ENCODE measurements around the gene GALNT18. TPM values are rescaled to one million over a fixed set of nuclear protein-coding genes. Genes with fewer than 3 reads are reported as not detected.

Gene GALNT18
- total RNA-seq, 1 donor from 2014 or later, result 0.53 TPM

DNA sequence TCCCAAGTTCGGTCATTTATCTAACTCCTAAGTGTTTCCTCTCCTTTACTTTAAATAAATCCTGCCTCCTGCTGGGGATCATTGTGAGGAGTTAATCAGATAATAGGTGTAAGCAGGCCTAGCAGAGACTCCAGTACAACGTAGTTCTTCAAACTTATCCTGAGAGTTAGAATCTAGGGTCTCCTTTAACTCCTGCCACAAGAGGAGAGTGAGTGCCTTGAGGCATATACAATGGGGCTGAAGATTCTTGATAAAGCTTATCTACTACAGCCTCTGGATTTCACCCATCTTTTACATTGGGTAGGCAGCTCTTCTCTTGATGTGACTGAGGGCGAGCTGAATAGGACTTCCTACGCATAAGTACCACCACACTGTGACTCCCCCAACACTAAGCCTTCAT is 3.1 kb upstream of the GALNT18 start:
- no peak for DNase-seq (ENCODE audit: low read depth, low spot score)

DNA sequence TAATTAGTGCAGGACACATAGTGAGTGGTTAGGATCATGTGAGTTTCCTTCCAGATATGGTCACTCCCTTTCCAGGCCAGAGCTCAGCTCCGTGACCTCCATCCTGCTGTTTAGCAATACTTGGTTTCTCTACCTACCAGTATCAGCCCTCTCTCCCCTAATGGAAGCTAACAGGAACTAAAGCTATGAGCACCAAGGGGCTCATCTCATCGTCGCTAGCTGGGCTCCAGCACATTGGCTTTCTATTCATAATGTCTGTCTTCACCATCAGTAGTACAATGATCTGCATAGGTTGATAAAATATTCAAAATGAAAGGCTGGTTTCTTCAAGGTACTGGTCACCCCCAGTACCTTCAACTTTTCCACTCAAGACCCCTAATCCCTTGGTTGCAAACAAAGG is 2.4 kb upstream of the GALNT18 start:
- no peak for DNase-seq (ENCODE audit: low read depth, low spot score)

DNA sequence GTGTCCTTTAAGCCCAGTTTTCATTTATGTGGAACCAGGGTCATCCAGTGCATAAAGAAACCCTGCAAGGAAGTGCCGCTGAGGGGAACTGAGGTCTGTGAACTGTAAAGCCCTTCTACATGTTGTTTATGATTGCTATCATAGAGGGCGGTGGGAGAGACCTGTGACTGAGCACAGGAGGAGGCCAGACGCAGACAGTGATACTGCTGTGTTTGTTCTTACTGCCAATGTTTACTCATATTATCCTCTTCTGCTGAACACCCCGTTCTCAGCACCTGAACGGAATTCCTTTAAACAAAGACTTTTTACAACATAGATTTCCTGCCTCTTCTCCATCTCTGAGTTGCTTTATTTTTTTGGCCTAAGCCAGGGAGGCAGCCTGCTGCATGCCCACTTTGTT is 967 bp upstream of the GALNT18 start:
- no peak for DNase-seq (ENCODE audit: low read depth, low spot score)

DNA sequence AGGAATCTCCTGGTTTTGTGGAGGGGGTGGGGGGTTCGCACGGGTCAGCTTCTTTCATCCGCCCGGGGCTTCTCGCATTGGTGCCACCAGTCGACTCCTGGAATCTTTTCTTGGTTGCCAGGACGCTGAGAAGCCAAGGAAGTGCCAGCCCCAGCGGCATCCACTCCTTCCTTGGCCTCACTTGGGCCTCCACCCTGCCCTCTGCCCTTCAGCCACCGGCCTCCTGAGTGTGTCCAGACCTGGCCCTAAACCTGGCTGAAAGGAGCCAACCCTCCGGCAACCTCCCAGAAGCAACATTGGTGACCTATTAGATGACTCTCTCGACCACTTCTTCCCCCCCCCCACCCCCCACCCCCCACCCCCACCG is 518 bp upstream of the GALNT18 start:
- DNase-seq (ENCODE audit: low read depth, low spot score), result no peak

DNA sequence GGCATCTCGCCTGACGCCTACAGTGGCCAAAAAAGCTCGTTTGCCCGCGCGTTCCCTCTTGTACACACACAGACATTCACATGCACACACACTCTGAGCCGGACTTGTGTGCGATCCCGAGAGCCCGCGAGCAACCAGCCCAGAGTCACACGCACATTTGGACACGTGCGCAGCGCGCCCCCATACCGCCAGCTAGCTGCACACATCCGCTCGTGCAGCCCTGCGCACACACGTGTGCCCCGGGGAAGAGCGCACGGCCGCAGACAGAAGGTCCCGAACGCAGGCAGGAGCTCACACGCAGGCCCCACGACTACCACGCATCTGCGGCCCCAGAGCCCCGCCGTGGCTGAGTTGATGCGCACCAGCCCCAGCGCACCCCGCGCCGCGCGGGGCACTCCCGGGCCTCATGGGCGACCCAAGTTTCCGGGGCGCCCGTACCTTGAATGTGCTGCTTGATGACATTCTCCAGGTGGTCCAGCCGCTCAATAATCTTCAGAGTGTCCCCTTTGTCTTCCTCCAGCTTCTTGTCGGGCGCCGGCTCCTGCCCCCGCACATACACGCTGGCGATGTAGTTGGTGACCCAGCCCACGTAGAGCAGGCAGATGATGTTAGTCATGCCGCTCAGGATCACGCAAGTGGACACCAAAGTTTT is 758 bp downstream of the GALNT18 start:
- DNase-seq (ENCODE audit: low read depth, low spot score), result no peak

DNA sequence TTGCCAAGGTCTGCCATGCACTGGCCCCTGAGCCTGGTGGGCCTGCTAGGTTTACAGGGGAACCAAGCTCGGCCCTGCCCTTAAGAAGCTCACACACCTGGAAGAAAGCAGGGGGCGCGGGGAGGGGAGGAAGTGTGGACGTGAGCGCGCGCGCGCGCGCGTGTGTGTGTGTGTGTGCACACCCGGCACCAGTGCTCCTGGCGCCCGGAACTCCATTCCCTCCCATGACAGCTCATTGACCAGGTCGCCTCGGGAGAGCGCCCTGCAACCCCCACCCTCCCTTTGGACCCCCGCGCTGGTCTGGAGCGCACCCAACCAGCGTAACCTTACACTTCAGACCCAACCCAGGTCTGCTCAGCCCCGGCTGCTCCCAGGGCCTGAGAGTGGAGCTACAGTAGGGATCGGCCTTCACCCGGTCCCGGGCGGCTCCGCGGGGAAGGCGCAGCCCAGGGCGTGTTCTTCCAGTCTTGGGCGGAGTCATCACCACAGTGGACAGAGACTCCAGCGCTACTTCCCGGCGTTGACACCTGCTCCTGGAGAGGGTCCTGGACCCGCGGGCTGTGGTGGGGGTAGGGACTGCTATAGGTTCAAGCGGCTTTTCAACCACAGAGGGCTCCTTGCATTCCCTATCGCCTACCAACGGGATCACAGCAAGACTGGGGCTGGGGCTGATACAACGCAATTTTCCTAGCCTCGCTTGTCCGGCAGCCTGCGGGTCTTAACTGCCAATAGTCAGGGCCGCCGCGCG is 1.5 kb downstream of the GALNT18 start:
- no peak for DNase-seq (ENCODE audit: low read depth, low spot score)

DNA sequence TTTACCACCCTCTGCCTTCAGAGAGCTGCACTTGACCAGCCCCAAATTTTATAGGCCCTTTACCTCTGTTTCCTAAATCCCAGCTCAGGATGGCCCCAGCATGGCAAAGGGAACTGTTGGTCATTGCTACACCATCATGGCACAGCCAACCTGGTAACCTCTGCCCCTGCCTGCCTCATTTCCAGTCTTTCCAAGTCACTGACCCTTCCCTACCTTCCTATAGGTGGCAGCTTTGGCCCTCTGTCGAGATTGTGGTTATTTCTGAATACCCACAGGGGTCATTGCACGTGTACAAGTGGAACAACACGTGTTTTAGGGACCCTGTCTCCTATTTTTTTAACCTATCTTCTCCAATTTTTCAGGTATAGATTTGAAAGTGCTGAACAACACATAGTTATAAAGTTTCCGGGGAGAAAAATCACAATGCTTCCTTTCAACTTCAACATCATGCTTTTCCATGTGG is 2.8 kb downstream of the GALNT18 start:
- no peak for DNase-seq (ENCODE audit: low read depth, low spot score)

DNA sequence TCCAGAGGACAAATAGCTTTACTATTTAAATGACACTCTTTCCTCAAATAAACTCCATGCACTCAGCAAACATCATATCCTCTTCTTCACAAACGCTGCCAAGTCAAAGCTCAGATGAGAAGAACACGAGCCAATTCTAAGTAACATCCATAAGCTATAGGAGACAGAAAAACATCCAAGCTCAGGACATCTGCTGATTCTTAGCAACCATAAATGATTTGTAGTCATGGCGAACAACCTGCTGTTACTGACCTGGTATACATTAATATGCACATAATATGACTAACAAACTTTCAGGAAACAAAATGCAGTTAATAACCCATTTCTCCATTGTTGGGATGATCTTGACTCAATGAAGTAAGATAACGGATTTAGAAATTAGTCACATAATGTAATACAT is 6.7 kb downstream of the GALNT18 start:
- DNase-seq (ENCODE audit: low read depth, low spot score), result no peak

DNA sequence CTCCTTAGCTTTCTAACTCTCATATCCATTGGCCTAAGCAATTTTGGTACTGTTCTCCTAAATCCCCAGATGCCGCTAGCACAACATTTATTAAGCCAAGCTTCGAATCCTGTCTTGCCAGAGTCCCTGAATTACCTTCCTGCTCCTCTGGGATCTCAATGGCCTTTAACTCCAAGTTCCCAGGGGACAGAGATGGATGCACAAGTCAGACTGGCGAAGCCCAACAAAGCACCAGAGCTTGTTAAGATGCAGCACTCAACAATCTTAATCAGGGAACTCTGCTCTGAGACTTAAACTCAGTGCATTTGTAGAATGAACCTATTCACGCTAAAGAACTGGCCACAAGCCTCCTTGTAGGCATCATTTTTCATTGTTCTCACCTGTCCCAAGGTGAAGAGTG is 9.4 kb downstream of the GALNT18 start:
- DNase-seq (ENCODE audit: low read depth, low spot score), result no peak

DNA sequence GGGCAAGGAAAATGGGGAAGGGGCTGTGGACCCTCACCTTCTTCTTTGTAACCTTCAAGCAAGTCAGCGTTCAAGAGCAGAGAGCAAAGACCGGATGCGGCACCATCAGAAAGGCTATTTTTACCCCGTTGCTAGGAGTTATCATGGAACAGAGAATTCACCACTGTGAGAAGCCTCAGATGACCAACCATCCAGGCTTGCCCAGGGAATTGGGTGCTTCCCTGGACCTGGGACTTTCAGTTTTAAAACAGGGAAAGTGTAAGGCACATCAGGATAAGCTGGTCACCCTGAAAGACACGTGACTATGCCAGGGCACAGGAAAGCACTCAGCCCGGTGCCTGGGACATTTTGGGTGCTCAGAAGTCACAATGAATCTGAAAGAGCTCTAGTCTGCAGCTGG is 10.4 kb downstream of the GALNT18 start:
- no peak for DNase-seq (ENCODE audit: low read depth, low spot score)

DNA sequence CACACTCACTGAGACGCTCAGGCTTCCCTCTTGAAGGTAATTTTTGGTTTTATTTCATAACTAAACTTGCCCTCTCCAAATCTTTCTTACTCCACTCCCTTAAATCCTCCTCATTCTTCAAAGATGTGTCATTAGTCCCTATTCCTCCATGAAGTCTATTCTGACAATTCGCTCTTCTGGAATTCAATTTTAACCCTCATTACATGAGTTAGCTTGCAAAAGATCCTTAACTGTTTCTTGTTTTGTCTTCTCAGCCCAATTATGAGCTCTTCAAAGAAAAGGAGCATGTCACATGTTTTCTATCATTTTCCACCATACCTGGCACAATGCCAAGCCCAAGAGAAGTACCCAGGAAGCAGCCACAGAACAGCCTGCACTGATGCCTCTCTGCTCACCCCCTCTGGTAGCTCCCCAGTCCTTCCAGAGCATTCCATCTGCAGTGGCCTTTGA is 13.0 kb downstream of the GALNT18 start:
- no peak for DNase-seq (ENCODE audit: low read depth, low spot score)

DNA sequence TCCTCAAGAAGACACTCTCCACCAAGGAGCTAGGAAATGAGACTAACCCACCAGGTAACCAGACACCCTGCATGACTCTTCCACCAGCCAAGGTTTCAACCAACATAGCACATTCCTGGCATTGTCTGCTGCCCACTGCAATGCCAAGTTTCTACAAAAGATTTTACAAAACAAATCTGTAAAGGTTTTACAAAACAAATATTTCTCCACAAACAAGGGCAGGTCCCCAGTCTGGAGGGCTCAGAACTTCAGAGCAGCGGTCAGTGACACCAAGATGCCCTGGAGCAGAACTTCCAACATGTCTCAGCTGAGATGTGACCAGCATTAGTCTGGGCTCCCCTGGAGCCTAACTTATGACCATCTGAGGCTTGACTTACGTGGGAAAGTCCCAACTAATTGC is 14.0 kb downstream of the GALNT18 start:
- DNase-seq (ENCODE audit: low read depth, low spot score), result no peak

DNA sequence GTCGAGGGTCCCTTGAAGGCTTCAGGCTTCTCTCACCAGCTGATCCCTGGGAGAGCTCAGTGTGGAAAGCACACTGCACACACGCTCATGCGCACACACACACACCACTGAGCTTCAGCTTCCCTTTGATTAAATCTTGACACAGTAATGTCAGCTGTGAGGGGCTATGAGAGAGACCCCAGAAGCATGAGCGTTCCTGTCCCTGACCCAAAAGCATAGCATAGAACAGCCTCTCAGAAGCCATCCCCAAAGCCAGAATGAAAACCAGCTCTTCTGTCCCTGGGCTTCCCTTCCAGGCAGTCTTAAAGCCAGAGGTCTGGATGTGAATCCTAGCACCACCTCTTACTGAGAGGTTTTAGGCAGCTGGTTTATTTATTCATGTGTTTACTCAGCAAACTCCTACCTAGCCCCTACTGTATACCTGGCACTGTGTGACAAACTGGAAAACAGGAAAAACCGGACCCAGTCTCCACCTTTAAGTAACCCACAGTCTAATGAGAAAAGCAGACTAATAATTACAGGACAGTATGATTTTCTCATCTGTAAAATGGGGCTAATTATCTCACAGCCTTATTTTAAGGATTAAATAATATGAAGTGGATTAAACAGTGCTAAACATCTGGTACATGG is 15.9 kb downstream of the GALNT18 start:
- DNase-seq (ENCODE audit: low read depth, low spot score), result no peak

DNA sequence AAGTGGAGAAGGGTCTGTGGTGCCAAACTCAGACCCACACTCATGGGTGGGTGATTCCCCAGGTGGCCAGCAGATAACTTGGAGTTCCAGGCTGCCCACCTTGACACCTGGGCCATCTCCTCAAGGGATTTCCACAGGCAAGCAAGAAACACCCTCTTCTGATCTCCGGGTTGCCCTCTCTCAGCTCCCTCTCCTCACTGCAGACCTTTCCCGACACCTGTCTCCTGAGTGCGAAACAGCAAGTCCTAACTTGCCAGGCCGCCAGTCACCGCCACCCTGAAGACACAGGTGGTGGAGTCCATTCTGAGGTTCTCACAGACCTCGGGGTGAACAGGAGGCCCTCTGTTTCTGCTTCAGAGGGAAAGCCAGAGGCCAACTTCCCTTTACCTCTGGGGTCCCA is 16.6 kb downstream of the GALNT18 start:
- DNase-seq (ENCODE audit: low read depth, low spot score), result no peak

DNA sequence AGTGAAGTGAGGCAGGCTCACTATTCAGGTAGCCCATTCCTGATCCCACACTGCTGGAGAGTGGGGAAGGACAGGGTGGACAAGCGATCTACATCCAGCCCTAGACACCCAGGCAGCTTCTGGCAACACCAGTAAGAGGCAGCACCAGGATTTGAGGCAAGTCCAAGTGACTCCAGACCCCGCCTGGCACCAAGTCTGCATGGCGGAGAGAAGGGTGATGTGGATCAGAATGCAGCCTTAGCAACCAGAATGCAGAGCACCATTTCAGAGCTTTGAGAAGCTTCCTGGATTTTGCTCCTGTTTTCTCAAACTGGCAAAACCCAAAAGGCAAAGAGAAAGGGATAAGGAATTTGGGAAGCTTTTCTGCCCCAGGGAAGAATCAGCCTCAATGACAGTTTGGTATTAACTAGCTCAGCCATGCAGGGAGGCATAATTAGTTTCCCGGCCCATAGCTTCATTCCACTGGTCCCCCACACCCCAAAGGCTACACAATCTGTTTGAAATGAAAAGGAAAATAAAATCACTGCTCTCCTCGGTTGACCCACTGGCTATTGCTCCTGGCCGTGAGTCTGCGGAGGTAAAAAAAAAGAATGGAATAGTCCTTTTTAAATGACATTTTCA is 17.3 kb downstream of the GALNT18 start:
- DNase-seq (ENCODE audit: low read depth, low spot score), result no peak

DNA sequence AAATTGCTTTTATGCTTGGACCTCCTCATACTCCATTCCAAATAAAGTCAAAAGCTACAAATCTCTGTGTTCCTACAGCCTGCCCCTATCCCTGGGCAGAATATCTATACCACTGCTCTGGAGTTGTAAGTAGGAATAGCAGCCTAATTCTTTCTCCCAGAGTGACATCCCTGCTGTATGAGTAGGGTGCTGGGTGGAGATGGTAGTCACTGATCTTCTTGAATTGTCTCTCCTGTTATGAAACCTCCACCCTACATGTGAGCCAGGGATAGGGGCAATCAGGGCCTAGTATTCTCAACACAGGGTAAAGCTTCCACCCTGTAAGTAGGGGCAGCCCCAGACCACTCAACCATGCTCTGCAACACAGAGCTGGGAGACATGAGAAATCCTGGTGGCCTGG is 19.8 kb downstream of the GALNT18 start:
- no peak for DNase-seq (ENCODE audit: low read depth, low spot score)

DNA sequence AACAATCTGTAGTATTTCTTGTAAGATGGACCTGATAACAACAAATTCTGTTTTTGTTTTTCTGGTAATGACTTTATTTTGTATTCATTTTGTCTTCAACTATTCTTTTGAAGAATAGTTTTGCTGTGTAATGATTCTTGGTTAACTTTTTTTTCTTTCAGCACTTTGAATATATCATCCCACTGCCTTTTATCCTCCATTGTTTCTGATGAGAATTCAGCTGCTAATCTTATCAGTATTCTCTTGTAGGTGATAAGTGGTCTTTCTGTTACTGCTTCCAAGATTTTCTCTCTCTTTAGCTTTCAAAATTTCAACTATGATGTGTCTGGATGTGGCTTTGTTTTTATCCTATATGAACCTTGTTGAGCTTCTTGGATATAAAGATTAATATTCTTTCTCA is 21.5 kb downstream of the GALNT18 start:
- DNase-seq (ENCODE audit: low read depth, low spot score), result no peak

DNA sequence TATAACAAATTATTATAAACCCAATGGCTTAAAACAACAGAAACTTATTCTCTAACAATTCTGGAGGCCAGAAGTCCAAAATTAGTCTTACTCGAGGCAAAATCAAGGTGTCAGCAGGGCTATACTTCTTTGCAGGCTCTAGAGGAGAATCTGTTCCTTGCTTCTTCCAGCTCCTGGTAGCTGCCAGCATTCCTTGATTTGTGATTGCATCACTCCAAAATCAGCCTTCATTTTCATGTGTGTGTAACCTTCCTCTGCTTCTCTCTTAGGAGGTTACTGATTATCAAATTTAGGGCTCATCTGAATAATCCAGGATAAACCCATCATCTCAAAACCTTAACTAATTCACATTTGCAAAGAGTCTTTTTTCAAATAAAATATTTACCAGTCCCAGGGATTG is 23.6 kb downstream of the GALNT18 start:
- DNase-seq (ENCODE audit: low read depth, low spot score), result no peak

DNA sequence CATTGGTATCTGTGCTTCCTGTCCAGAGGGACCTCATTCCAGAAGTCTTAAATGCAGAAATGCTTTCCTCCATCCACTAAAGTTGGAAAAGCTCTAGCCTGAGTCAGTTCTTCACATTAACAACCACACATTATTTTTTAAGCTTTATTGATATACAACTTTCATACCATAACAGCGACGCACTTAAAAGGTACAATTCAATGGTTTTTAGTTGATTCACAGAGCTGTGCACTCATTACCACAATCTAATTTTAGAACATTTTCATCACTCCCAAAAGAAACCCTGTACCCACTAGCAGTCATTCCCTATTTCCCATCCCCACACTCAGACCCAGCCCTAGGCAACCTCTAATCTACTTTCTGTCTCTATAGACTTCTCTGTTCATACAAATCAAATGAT is 27.6 kb downstream of the GALNT18 start:
- DNase-seq (ENCODE audit: low read depth, low spot score), result no peak

DNA sequence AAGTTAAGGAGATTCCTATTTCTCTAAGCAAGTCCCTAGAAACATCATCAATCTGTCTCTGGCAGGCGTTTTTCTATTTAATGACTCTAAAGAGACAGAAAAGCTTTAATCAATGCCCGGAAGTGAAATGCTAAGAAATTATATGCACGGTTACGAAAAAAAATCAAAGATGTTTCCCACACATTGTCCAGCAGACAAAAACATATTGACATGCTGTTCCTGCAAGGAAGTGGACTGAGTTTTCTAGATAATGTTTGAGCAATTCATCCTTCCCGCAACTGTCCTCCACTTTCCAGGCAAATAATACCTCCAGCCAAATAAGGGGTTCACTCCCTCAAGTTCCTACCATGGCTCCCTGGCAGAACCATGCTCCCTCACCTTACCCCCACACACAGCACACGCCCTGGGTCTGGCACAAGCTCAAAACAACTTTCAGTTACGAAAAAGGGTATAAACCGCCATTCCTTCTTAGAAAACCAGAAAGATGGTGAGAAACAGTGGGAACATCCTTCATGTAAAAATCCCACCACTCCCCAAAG is 29.6 kb downstream of the GALNT18 start:
- DNase-seq (ENCODE audit: low read depth, low spot score), result no peak

DNA sequence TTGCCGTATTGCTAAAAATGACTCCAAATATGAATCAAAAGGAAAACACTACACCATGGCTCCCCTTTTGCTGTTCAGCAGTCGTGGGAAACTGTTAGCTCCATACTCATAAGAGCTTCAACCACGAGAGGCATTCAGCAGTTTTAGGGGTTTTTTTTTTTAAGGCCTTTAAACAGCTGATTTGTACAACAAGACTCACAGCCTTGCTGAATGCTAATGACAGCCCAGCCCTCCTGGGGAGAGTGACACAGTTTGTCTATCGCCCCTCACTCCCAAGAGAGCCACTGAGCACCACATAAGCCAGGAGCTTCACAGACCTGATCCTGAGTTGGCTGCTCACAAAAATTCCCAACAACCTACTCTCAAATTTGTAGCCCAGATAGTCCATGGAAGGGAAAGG is 32.4 kb downstream of the GALNT18 start:
- no peak for DNase-seq (ENCODE audit: low read depth, low spot score)

DNA sequence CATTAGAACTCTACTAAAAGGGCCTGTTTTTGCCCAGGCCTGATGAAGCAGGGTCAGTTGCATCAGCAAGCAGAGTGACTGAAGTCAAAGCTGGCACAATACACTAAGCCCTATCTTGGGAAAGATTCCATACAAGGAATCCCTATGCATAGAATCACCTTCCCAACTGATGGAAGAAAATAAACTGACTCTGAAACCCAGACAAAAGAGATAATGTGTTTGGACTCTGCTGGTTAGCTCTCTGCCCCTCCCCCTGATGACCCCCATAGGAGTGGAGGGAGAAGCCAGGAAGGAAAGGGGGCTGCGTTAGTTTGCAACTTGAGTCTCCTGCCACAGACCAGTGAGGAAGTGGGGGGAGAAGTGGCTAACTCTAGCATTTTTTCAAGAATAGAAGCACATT is 32.9 kb downstream of the GALNT18 start:
- no peak for DNase-seq (ENCODE audit: low read depth, low spot score)
